Bronchial epithelial cell (primary cell): ENCODE measurements around the gene ZNF429. TPM values are rescaled to one million over a fixed set of nuclear protein-coding genes. Genes with fewer than 3 reads are reported as not detected.

Source experiments
- DNase-seq: peaks from one replicate; pipeline ENCODE4 v3.0.0-alpha.2; 2010; ENCODE audit warnings: low read depth
- FAIRE-seq: peaks from 2 replicates; lab custom pipeline; 2011; peaks lifted over from hg19 to GRCh38; lab: Jason Lieb, UNC
- H3K27me3 ChIP-seq: 2 replicates; pipeline ENCODE4 v1.5.1; 2011; ENCODE audit warnings: low read length; ENCODE audit not compliant: control insufficient read depth, insufficient read depth
- H3K36me3 ChIP-seq: 2 replicates; pipeline ENCODE4 v1.5.1; 2011; ENCODE audit warnings: low read length; ENCODE audit not compliant: control insufficient read depth, insufficient read depth
- H3K4me3 ChIP-seq: 2 replicates; pipeline ENCODE4 v1.5.1; 2011; ENCODE audit warnings: mild to moderate bottlenecking, low read depth, low read length, control low read depth
- CTCF ChIP-seq: IDR thresholded peaks from 2 replicates; pipeline ENCODE4 v1.5.1; 2011; ENCODE audit warnings: mild to moderate bottlenecking, moderate library complexity, low read length, control low read depth, inconsistent platforms; ENCODE audit not compliant: insufficient read depth, severe bottlenecking
- total RNA-seq: library from RNA; depleted of rRNA; stranded (reverse); fragments of >200 nt; gene quantifications from 2 replicates; pipeline ENCODE4 v1.2.1, GENCODE V29; 2014

Gene ZNF429
- total RNA-seq, 1 donor from 2014 or later, result 2.6 TPM

GRCh38 chr19:21484631-21485030 is 20.8 kb upstream of the ZNF429 start:
- no peaks in the 10 kb centered on the region for H3K27me3 ChIP-seq
- no peak overlapping the region for H3K4me3 ChIP-seq
- H3K36me3 ChIP-seq, result no peaks in the 10 kb centered on the region
- DNase-seq (no peak), FAIRE-seq (no peak)
- TF ChIP-seq CTCF, result no peak

GRCh38 chr19:21485926-21486325 is 19.5 kb upstream of the ZNF429 start:
- no peak for TF ChIP-seq CTCF
- Histone ChIP-seq H3K27me3 (no peaks in the 10 kb centered on the region), H3K36me3 (no peaks in the 10 kb centered on the region), H3K4me3 (no peak overlapping the region)
- FAIRE-seq (no peak), DNase-seq (no peak)

GRCh38 chr19:21487969-21488368 is 17.4 kb upstream of the ZNF429 start:
- no peak overlapping the region for H3K4me3 ChIP-seq
- no peaks in the 10 kb centered on the region for H3K27me3 ChIP-seq
- no peaks in the 10 kb centered on the region for H3K36me3 ChIP-seq
- DNase-seq, result no peak
- TF ChIP-seq CTCF, result no peak
- FAIRE-seq, result no peak

GRCh38 chr19:21491146-21491545 is 14.3 kb upstream of the ZNF429 start:
- no peak overlapping the region for H3K4me3 ChIP-seq
- no peak for FAIRE-seq
- no peaks in the 10 kb centered on the region for H3K36me3 ChIP-seq
- TF ChIP-seq CTCF, result no peak
- H3K27me3 ChIP-seq, result no peaks in the 10 kb centered on the region
- DNase-seq, result peak; percentile 42

- no peak for FAIRE-seq
These were observed 12.2 kb upstream of the ZNF429 start for GRCh38 chr19:21492947-21493906.

More at GRCh38 chr19:21492947-21493906, 12.2 kb upstream of the ZNF429 start:
- DNase-seq, result no peak
- no peak overlapping the region for H3K4me3 ChIP-seq
- no peak for TF ChIP-seq CTCF
- H3K36me3 ChIP-seq, result no peaks in the 10 kb centered on the region
- H3K27me3 ChIP-seq, result no peaks in the 10 kb centered on the region
